ENCODE measurements around the gene EFCAB6. TPM values are rescaled to one million over a fixed set of nuclear protein-coding genes. Genes with fewer than 3 reads are reported as not detected.

Gene EFCAB6
- total and polyA plus RNA-seq, 4 donors: 0.14 to 2.1 (median 0.53) TPM

- no peaks in the 10 kb centered on the region for H3K4me1 ChIP-seq (ENCODE audit: control insufficient read depth in 4 of 4, insufficient read depth in 4 of 4, low read length in 3 of 4)
- no peak overlapping the region for H3K9ac ChIP-seq (ENCODE audit: low read depth in 1 of 2, low read length in 2 of 2)
- H3K27ac ChIP-seq (ENCODE audit: low read depth in 1 of 2, low read length in 2 of 2): no peak overlapping the region
- no peak overlapping the region for H3K4me3 ChIP-seq (ENCODE audit: low read depth in 1 of 3, low read length in 3 of 3)
- H3K27me3 ChIP-seq (ENCODE audit: control insufficient read depth in 4 of 4, insufficient read depth in 4 of 4, low read length in 3 of 4): no peaks in the 10 kb centered on the region
- TF ChIP-seq NR2F2 (IDR thresholded peaks at IDR 0.05) (no peak), ATF3 (IDR thresholded peaks at IDR 0.05) (no peak), FOXA1 (IDR thresholded peaks at IDR 0.05) (no peak), RAD21 (IDR thresholded peaks at IDR 0.05) (no peak), EGR1 (IDR thresholded peaks at IDR 0.05; ENCODE audit: low read depth in 2 of 2) (no peak), SP1 (IDR thresholded peaks at IDR 0.05) (no peak), REST (IDR thresholded peaks at IDR 0.05) (no peak), YY1 (IDR thresholded peaks at IDR 0.05) (no peak), HNF4G (IDR thresholded peaks at IDR 0.05) (no peak), FOXA2 (IDR thresholded peaks at IDR 0.05) (no peak), RXRA (IDR thresholded peaks at IDR 0.05) (no peak), CTCF (IDR thresholded peaks at IDR 0.05; ENCODE audit: low read depth, low read length, missing input control) (no peak), TAF1 (conservative IDR thresholded peaks at IDR 0.05) (no peak), ZBTB33 (IDR thresholded peaks at IDR 0.05) (no peak), GABPA (IDR thresholded peaks at IDR 0.05 in 1 of 2, conservative IDR thresholded peaks at IDR 0.05 in 1 of 2) (no peak), MAX (IDR thresholded peaks at IDR 0.05) (no peak)
- no peaks in the 10 kb centered on the region for H3K9me3 ChIP-seq (ENCODE audit: control insufficient read depth in 4 of 4, low read length in 3 of 4)
- DNase-seq (ENCODE audit: low spot score): no peak
- H3K36me3 ChIP-seq (ENCODE audit: control insufficient read depth in 4 of 4, insufficient read depth in 3 of 4, low read depth in 1 of 4, low read length in 3 of 4): no peaks in the 10 kb centered on the region
Observed at GRCh38 chr22:43726322-43726721, 85.8 kb downstream of the EFCAB6 start.

GRCh38 chr22:43723816-43724215 lies 88.3 kb downstream of the EFCAB6 start:
- no peak for DNase-seq (ENCODE audit: low spot score)
- no peaks in the 10 kb centered on the region for H3K9me3 ChIP-seq (ENCODE audit: control insufficient read depth in 4 of 4, low read length in 3 of 4)
- WGBS: 76% methylated on average over 3 of the region's 3 CpGs
- TF ChIP-seq ATF3 (IDR thresholded peaks at IDR 0.05) (no peak), RXRA (IDR thresholded peaks at IDR 0.05) (no peak), NR2F2 (IDR thresholded peaks at IDR 0.05) (no peak), MAX (IDR thresholded peaks at IDR 0.05) (no peak), YY1 (IDR thresholded peaks at IDR 0.05) (no peak), REST (IDR thresholded peaks at IDR 0.05) (no peak), HNF4G (IDR thresholded peaks at IDR 0.05) (no peak), JUND (IDR thresholded peaks at IDR 0.05) (no peak), HNF4A (conservative IDR thresholded peaks at IDR 0.05) (no peak), CTCF (IDR thresholded peaks at IDR 0.05; ENCODE audit: low read depth, low read length, missing input control) (no peak), RAD21 (IDR thresholded peaks at IDR 0.05) (no peak)
- H3K4me1 ChIP-seq (ENCODE audit: control insufficient read depth in 4 of 4, insufficient read depth in 4 of 4, low read length in 3 of 4): no peaks in the 10 kb centered on the region
- no peaks in the 10 kb centered on the region for H3K36me3 ChIP-seq (ENCODE audit: control insufficient read depth in 4 of 4, insufficient read depth in 3 of 4, low read depth in 1 of 4, low read length in 3 of 4)
- no peak overlapping the region for H3K4me3 ChIP-seq (ENCODE audit: low read depth in 1 of 3, low read length in 3 of 3)
- no peaks in the 10 kb centered on the region for H3K27me3 ChIP-seq (ENCODE audit: control insufficient read depth in 4 of 4, insufficient read depth in 4 of 4, low read length in 3 of 4)
- H3K27ac ChIP-seq (ENCODE audit: low read depth in 1 of 2, low read length in 2 of 2): no peak overlapping the region
- no peak overlapping the region for H3K9ac ChIP-seq (ENCODE audit: low read depth in 1 of 2, low read length in 2 of 2)
